ENCODE measurements around the gene DAZAP1.
"Not testable (repeated sequence)": the region's sequence is repeated elsewhere in the genome, so short reads cannot be mapped to it uniquely, and the experiment has no call there.

The DAZAP1 gene

DNA sequence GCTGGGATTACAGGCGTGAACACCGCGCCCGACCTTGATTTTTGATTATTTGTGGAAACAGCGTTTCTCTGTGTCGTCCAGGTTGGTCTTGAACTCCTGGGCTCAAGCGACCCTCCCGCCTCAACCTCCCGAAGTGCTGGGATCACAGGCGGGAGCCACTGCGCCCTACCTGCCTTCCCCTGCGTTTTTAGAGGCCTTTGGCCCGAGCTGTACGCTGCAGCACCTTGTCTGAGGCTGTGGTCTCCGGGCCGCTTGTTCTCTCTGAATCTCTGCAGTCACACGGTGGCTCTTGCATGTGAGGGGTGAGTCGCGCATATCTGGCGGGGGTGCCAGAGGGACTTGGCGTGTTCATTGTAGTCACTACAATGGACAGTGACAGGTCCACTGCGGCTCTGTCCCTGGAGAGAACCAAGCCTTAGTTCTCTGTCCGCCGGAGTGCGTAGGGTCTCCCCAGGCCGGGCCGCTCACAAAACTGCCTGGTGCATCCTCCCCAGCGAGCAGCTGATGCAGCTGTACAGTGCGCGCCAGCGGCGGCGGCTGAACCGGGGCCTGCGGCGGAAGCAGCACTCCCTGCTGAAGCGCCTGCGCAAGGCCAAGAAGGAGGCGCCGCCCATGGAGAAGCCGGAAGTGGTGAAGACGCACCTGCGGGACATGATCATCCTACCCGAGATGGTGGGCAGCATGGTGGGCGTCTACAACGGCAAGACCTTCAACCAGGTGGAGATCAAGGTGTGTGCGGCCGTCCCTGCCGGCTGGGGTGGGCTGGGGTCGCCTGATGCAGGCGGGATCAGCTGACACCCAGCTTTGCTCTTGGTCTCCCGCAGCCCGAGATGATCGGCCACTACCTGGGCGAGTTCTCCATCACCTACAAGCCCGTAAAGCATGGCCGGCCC lies 32.4 kb downstream of the DAZAP1 start:
- DNase-seq = not testable (repeated sequence)

DNA sequence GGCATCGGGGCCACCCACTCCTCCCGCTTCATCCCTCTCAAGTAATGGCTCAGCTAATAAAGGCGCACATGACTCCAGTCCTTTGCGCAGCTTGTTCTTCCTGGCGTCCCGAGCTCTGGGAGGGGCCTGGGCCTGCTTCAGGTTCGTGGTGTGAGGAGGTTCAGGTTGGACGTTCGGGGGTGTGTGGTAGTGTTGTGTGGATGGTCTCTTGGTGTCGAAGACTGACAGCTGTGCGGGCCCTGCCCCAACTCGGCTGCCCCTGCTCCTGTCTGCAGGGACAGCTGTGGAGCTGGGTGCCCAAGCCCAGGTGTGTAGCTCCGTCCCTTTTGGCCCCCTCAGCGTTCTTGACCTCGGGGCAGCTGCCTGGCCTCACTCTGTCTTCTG lies 33.0 kb downstream of the DAZAP1 start:
- no peak for DNase-seq

DNA sequence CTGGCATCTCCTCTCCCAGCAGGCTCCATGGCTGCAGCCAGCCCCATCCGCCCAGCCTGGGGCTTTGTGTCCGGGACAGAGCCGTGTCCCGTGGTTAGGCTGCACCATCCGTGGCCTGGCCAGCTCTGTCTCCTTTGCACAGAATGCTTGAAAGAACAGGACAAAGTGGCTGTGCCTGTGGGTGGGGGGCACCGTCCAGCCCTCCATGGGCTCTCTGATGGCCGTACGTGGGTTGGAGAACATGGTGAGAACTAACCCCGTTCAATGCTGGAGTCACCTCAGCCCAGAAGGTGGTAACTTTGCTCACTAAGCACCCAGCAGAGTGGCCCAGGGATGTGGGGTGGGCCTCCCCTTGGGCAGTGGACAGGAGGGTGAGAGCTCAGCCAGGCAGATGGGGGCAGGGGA lies 33.6 kb downstream of the DAZAP1 start:
- no peak for DNase-seq

DNA sequence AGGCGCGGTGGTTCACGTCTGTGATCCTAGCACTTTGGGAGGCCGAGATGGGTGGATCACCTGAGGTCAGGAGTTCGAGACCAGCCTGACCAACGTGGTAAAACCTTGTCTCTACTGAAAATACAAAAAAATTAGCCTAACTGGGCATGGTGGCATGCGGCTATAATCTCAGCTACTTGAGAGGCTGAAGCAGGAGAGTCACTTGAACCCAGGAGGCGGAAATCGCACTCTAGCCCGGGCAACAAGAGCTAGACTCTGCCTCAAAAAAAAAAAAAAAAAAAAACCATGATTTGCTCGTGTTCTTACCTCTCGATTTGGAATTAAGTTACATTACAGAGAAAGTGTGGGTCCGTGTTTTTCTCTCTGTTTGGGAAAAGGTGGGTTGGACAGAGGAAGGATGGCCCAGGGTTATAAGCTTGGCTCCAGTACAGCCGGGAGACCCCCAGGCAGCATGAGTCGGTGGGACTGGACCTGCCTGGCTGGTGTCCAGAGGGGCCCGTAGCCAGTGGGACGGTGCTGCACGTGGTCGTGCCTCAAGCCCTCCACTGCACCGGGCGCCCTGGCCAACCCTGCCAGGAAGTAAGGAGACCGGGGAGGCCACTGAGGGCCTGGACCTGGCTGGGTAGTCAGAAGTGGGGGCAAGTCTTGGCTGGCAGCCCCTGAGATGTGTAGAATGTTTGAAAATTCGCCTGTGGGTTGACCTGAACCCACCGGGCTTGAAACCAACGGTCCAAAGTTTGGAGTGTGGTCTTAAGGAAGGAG lies 34.5 kb downstream of the DAZAP1 start:
- no peak for DNase-seq

DNA sequence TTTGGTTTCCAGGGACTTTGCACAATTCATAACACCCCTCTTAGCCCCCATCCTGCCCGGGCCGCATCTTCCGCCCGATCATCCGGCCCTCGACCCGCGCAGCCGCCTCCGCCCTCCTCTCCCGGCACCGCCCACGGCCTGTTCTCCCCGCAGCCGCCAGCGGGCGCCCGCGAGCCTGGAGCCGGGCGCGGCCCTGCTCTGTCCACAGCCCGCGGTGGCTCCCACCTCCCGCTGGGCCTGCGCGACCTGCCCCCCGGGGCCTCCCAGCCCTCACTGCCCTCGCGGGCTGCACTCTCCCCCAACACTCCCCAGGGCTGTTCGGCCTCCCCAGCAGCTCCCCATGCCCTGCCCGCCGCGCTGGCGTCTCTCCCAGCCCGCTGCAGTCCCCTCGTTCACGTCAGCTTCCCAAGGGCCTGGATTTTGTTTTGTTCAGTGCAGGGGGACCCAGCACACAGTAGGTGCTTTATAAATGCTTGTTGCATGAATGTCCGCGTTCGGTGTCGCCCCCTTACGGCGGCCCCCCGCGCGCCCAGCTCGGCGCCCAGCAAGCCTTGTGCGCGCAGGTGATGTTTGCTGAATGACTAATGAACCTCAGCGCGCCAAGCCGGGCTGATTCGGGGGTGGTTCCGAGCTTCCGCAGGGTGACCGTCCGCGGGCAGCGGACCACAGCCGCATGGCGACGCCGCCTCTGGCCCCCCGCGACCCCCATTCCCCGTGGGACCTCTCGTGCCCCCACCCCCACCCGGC lies 38.0 kb downstream of the DAZAP1 start:
- peak in 45 of 51 donors; percentile 14 to 83 (median 55) for DNase-seq

DNA sequence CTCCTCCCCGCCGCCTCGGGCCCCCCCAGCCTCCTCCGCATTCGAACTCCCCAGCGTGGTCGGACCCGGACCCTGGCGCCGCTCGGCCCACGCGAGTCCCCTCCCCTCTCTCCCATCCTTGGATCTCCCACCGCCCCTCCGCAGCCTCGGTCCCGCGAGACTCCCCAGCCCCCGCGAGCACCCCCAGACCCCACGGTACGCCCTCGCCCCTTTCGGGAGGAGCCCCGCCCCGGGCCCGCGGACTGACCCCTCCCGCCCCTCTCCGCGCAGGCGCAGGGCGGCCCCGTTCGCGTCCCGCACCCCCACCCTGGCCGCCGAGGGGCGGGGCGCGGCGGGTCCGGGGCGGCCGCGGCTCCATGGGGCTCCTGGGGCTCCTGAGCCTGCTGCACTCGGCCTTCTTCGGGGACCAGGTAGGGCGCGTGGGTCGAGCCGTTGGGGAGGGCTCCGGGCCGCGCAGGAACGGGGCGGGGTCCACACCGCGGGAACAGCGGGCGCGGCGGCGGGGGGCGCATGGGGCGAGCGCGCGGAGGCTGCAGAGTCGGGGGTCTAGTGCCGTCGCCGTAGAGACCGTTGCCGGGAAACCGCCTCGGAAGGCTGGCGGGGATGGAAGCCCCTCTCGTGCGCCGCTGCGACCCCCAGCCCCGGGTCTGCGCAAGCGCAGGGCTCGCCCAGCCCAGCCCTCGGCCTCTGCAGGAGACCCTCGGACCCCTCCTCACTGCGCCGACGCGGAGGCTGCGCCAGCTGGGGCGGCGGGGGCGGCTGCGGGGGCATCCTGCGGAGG lies 38.7 kb downstream of the DAZAP1 start:
- peak in 36 of 51 donors; percentile 19 to 79 (median 49) for DNase-seq

DNA sequence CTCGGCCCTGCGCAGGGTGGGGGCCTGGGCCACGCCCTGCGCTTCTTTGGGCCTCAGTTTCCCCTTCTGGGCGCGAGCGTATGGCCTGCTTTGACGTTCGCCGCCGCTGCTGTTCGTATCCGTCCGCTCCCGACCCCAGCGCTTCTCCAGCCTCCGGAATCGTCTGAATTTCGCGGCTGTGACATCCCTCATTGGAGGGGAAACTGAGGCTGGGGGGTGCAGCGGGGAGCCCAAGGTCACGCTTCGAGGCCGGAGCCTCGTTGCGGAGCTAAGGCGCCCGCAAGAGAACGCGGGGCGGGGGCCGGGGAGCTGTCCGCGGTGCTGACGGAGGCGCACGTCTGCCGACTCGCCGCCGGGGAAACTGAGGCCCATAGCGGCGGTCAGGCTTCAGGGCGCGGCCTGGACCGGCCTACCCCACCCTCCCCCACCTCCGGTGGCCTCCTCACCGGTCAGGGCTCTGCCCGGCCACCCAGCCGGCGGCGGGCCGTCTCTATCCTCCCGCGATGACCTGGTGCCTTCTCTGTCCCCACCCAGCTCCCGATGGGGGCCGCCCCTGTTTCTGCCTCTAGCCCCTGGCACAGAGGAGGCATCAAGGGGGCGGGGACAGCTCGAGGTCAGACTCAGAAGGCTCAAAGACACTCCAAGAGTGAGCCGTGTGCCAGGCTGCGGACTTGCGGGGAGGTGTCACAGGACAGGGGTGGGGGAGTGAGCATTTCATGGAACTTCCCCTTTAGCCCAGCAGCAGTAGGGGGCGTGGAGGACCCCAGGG lies 39.5 kb downstream of the DAZAP1 start:
- peak in 9 of 51 donors; percentile 16 to 52 (median 37) for DNase-seq

DNA sequence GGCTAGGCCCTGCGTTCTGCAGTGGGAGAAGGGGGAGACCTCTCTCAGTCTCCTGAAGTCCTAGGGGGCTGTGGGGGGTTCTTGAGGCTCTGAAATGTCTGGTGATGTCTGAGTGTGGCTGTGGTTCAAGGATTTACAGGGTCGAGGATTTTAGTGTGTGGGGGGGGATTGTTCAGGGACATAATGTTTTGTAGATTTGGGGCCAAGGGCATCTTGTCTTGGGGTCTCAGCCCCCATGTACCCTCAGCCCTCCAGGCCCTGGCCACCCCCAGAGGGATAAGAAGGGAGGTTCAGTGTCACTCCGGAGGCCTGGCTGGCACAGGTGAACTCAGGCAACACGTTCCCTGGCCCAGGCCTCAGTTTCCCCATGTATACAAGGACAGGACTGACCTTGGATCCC lies 40.1 kb downstream of the DAZAP1 start:
- no peak for DNase-seq

DNA sequence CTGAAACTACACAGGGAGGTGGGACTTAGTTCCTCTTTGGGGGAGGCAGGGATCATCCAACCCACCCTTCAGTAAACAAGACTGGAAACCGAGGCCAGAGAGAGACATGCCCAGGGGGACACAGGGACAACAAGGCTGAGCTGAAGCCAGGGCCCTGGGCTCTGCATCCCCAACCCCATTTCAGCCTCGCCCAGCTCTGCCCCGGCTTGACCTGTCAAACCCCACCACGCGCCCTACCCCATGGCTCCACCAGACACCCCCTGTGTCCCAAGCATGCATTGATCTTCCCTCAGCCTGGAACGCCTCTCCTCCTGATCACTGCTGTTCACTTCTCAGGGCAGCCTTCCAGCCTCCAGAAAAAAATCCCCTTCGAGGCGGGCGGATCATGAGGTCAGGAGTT lies 40.6 kb downstream of the DAZAP1 start:
- no peak for DNase-seq

DNA sequence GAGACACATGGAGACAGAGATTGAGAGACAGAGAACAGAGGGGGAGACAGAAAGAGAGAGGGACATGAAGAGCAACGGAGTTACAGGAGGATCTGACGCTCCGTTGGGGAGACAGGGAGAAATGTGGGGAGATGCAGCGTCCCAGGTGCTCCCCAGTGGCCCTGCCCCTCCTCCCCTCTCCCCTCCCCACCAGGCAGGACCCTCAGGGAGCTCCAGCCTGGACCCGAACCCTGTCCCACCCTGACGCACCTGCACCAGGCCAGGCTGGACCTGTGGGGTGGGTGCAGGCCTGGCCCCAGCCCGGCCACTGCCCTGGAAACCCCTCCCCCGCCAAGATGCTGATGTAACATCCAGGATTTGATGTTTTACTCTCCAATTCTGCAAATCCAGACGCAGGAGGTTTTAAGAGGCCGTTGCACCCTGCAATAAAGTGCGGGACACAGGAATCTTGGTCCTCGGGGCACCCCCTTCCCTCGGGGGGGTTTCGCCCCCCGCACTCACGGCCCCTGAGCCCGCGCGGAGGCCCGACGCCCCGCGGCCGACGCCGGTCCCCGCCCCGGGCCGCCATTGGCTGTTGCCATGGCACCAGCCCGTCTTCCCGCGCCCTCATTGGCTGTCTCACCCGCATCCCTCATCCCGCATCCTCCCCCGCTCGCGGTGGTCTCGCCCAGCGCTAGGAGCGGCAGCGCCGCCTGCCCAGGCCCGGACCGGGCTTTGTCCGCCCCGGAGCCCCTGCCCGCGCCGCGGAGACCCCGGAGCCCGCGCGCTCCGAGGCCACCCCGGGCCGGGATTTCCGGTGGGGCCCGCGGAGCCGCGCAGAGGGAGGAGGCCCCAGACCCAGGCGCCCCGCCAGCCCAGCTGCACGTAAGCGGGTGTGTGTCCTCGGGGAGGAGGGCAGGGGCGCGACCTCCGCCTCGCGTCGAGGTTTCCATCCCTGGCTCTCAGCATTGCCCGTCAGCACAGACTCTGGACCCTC lies 42.4 kb downstream of the DAZAP1 start, which contains the start of gene APC2:
APC2 (plus strand) TSS at position 655 of the 976 bp plus-strand sequence. CDS start 2,881 bp downstream, outside the sequence.
- peak; percentile 25 to 90 (median 81) for DNase-seq

DNA sequence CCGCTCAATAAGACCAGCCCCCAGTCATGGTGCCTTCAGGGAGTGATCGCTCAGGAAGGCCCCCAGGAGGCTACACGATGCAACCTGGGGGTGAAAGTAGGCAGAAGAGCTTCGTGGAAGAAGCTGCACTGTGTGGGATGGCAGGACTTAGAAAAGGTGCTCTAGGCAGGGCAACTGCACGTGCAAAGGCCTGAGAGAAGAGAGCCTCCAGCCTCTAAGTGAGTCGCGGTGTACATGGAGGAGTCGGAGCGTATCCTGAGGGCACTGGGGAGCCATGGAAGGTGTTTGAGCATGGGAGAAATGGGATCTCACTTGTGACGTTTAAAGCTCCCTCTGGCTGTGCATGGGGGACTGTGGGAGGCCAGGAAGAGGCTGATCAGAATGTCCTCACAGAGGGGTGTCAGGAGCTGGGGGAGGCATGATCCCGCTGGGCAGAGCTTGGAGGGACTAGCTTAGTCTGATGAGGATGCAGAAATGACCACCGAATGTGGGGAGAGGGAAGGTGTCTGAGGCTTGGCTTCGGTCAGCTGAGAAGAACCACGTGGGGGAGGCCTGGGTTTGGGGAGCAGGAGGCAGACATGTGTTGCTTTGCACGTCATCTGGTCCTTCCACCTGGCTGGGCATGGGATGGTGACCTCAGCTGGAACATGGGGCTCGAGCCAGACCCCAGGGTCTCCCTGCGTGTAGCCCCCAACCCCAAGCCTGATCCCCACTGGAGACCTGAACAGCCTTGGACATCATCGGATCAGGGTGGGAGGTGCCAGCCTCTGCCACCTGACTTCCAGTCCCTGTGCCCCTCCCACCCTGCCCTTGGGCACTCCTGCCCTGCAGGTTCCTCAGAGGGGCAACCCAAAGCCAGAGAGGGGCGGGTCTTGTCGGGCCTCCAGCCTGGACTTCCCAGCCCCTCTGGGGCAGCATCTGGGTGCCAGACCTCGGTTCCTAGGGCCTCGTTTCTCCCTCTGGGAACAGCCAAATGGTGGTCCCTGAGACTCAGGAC lies 43.6 kb downstream of the DAZAP1 start:
- peak in 40 of 51 donors; percentile 22 to 84 (median 59) for DNase-seq

DNA sequence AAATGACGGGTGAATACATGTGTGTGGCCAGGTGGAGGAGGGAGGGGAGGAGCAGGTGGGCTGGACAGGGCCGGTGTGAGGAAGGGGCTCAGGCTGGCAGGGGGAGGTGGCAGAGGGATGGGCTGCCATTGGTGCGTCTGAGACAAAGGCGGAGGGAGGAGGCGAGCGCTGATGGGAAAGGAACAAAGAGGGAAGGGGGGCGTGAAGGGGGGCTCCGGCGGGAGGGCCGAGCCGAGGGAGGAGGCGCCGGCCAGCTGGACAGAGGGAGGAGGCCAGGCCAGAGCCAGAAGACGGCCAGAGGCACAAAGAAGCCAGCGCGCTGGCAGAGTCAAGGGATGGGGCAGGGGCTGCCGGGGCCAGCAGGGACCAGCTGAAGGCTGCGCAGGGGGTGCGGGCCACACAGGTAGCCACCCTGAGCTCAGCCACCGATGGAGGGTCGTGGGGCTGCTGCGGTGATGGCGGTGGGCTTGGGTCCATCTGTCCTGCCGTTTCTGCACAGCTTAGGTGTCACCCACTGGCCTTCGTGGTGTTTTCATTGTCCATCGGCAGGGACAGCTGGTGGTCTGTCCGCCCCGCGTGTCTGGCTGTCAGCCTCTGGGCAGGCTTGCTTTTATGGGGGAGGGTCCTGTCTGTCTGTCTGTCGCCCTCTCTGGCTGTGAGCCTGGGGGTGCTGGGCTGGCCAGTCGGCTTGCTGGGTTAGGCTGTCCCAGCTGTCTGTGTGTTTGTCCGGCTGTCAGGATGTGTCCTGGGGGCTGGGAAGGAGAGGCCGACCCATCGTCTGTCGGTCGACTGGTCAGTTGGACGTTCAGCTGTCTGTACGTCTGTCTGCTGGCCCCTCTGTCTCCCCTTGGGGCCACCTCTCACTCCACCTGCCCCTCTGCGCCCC lies 44.8 kb downstream of the DAZAP1 start:
- DNase-seq = peak in 48 of 51 donors; percentile 26 to 90 (median 78)

DNA sequence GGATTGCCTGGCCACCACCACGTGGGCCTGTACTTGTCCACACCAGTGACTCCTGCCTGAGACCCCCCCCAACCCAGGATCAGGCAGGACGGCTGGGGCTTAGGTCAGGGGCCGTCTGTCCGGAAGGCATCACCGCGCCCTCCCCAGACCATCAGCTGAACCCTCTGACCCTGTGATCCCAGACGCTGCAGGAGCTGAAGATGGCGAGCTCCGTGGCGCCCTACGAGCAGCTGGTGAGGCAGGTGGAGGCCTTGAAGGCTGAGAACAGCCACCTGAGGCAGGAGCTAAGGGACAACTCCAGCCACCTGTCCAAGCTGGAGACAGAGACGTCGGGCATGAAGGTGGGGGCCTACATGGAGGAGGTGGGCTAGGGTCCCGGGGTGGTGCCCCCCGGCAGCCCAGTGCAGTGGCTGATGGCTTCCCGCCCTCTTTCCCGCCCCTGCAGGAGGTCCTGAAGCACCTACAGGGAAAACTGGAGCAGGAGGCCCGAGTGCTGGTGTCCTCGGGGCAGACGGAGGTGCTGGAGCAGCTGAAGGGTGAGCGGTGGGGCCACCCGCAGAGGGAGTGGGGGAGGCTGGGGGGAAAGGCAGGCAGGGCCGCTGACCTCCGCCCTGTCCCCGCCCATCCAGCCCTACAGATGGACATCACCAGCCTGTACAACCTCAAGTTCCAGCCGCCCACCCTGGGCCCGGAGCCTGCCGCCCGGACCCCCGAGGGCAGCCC lies 45.6 kb downstream of the DAZAP1 start:
- peak in 2 of 51 donors; percentile 49 to 55 for DNase-seq

DNA sequence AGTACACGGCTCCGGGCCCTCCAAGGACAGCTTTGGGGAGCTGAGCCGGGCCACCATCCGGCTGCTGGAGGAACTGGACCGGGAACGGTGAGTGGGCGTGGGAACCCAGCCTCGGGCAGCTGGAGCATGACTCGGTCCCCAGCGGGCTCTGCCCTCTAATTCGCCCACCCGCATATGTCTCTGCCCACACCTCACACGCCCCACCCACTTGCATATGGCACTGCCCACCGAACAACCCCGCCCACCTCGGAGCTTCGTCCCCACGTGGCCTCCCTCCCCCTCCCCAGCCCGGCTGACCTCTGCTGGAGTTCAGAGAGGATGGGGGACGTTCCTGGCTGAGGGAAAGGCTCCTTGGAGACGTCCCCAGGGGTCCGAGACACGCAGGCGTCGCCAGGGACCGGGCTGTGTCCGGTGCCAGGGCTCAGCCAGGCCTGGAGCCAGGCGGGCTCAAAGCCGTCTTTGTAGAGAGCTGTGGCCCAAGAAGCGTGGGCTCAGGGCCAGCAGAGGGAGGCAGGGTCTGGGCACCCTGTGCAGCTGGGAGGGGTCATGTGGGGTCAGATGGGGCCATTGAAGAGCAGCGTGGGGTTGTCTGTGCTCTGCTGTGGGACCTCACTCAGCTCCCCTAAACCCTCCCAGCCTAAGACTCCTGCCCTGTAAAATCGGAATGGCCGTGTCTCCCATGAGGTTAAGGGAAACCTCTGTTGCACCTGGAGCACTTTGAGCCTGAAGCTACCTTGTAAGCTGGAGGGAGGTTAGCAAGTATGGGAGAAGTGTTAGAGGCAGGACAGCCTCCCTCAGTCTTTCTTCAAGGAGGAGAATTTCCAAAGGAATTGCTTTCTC lies 46.4 kb downstream of the DAZAP1 start:
- DNase-seq = peak; percentile 52 to 99 (median 94)

DNA sequence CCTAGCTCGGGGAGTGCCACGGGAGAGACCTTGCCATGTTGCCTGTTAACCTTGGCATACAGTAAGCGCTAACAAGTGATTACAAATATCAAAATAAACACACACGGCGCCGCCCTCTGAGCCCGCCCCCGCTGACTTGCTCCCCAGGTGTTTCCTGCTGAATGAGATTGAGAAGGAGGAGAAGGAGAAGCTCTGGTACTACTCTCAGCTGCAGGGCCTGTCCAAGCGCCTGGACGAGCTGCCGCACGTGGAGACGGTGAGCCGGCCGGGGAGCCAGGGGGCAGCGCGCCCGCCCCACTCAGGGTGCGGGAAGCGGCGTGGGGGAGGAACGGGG lies 47.6 kb downstream of the DAZAP1 start:
- no peak for DNase-seq
